Activated CD8-positive, alpha-beta memory T cell treated with anti-CD3 and anti-CD28 coated beads, Interleukin-2, amount 50 U/mL, for 1 hour (primary cell): ENCODE data around the gene CTNNA3.
"Not testable (repeated sequence)": the region's sequence is repeated elsewhere in the genome, so short reads cannot be mapped to it uniquely, and the experiment has no call there.

Experiments
- DNase-seq: peaks from one replicate; pipeline ENCODE4 v3.0.0-alpha.2; 2020; ENCODE audit errors: extremely low read depth

The CTNNA3 gene

GRCh38 chr10:67602268-67602950, 93.6 kb downstream of the CTNNA3 start:
- DNase-seq: no peak

DNA sequence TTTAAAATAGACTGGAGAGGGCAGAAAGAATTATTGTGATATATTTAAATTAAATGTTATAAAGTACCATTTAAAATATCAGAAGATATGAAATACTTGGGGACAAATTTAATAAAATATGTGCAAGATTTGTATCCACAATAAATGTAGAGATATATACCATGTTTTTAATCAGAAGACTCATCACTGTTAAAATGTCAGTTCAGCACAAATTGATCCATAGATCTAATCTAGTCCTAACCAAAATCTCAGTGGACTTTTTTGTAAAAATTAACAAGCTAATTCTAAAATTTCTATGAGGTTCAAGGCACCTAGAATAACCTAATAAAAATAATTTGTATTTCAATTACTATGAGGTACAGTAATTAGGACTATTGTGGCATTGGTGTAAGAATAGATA, 96.4 kb downstream of the CTNNA3 start:
- DNase-seq: no peak

GRCh38 chr10:67596641-67597040, 99.4 kb downstream of the CTNNA3 start:
- no peak for DNase-seq

DNA sequence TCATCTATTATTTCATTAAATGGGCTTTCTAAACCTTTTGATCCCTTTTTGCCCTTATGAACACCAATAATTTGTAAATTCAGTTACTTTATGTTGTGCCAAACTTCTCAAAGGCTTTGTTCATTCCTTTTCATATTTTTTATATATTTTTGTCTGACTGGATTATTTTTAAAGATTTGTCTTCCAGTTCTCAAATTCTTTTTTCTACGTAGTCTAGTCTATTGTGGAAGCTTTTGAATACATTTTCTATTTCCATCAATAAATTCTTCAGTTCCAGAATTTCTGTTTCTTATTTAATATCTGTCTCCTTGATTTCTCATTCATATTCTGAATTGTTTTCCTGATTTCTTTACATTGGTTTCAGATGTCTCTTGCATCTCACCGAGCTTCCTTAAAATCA, 108.2 kb downstream of the CTNNA3 start:
- no peak for DNase-seq

DNA sequence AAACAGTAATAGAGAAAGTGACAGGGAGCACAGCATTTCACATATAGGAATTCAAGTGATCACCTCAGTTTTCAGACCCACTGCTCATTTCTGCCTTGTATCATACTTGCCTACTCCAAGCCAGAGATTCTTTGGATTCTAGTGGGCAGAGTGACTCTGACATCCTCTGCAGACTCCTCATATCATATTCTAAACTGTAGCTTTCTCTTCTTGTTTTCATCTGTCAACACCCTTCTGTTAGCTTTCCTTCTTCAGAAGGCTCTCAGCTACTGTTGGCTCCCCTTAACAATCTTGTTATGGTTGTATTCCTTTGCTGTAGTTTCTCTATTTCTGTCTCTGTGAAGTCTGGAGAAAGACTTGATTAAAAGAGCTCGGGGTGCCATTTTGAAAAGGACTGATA, 120.5 kb downstream of the CTNNA3 start:
- DNase-seq: no peak

- DNase-seq: no peak
Measured at GRCh38 chr10:67573484-67573883, 122.5 kb downstream of the CTNNA3 start.

DNA sequence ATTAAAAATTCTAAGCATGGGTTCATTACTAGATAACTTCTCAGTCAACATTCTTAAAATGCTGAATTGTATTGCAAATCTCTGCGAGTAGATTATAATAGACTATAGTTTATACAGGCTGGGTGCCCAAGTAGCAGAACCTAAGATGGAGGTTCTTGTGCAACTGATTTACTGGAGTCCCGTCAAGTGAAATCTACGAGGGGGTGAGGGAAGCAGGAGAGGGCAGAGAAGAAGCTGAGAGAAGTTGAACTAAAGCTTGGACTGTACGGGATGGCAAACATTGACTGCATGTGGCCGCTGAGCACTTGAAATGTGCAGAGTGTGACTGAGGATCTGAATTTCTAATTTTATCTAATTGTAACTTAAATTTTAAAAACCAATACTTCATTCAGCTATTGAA, 124.5 kb downstream of the CTNNA3 start:
- DNase-seq: no peak

DNA sequence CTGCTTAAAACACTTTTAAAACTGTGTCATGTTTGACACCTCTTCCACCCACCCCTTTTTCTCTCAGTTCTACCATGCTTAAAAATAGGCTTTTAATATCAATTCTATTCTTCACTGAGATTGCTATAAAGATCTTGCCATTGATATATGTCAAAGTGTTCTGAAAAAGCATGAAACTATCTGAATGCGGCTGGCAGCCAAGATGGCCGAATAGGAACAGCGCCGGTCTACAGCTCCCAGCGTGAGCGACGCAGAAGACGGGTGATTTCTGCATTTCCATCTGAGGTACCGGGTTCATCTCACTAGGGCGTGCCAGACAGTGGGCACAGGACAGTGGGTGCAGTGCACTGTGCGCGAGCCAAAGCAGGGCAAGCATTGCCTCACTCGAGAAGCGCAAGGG, 137.7 kb downstream of the CTNNA3 start:
- DNase-seq: not testable (repeated sequence)

- no peak for DNase-seq
Measured at GRCh38 chr10:67553254-67553653, 142.7 kb downstream of the CTNNA3 start.

DNA sequence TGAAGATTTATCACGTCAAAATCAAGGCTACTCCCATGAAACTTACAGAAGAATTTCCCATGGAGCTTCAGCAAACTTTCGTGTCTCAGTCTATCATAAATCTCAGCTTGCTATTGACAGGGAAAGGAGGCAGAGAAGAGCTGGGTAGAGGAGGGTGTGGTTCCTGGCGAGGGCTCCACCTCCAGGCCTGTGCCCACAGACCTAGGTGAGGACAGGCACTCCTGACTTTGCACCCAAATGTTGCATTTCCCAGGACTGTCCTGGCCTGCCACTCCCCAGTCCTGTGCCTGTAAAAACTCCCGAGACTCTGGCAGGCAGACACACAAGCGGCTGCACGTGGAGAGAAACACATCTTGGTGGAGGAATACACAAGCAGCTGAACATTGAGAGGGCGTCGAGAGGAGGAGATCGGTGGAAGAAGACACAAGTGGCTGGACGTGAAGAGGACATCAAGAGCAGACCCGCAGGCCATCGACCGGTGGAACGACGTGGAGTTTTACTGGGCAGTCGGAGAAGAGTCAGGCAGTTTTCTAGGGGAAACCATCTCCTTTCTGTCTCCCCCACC, 145.1 kb downstream of the CTNNA3 start:
- DNase-seq: no peak

GRCh38 chr10:67550046-67550445, 145.9 kb downstream of the CTNNA3 start:
- DNase-seq: no peak

- no peak for DNase-seq
Measured at GRCh38 chr10:67549390-67549789, 146.6 kb downstream of the CTNNA3 start.

DNA sequence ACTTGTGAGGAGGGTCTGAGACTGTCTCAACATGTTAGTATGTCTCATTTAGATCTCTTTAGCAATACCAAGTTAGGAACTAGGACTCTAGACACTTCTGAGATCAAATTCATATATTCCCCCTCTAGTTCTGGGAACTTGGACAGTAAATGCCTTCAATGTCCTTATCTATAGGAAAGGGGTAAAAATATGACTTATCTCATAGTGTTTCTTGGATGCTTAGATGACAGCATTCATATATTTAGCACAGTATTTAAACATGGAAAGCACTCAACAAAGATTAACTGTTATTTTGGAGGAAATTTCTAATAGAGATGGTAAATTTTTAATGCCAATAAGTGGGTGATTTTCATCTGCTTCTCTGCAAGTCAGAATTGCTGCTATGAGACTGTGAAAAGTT, 154.6 kb downstream of the CTNNA3 start:
- DNase-seq: no peak

- no peak for DNase-seq
Measured at GRCh38 chr10:67539312-67539711, 156.7 kb downstream of the CTNNA3 start.

DNA sequence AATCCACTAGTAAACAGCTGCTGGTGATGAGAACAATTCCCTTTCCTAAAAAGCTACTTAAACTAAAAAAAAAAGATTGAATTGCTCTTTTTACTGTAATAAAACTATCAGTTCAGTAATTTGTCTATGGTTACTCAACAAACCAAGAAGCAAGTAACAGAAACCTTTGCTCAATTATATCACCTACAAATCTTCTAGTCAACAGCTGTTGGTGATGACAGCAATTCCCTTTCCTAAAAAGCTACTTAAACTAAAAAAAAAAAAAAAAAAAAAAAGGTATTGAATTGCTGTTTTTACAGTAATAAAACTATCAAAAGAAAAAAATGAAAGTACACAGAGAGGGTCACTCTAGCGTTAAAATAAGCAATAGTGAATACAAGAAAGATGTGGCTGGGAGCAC, 158.1 kb downstream of the CTNNA3 start:
- DNase-seq: no peak

DNA sequence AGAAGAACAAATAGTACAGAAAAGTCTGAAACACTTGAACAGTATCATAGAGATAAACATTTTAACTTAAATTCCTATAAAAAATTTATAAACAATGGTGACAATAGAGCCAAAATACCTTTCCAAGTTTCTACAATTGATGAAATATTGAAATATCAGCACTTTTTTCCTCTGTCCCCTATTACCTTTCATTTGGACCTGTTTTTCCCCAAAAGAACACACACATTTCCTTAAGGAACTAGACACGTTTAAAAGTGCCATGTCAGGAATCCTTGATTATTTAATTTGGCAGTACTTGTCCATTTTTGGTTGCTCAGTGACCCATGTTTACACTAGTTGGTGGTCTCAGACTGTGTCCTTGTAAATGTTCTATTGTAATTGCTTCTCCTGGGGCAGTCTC, 162.6 kb downstream of the CTNNA3 start:
- DNase-seq: no peak

DNA sequence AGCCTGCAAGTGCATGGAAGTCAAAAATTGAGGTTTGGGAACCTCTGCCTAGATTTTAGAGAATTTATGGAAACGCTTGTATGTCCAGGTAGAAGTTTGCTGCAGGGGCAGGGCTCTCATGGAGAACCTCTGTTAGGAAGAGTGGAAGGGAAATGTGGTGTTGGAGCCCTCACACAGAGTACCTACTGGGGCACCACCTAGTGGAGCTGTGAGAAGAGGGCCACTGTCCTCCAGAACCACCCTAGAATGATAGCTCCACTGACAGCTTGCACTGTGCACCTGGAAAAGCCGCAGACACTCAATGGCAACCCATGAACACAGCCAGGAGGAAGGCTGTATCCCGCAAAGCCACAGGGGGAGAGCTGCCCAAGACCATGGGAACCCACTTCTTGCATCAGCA, 165.0 kb downstream of the CTNNA3 start:
- not testable (repeated sequence) for DNase-seq

- DNase-seq: no peak
Measured at GRCh38 chr10:67527351-67527750, 168.6 kb downstream of the CTNNA3 start.

DNA sequence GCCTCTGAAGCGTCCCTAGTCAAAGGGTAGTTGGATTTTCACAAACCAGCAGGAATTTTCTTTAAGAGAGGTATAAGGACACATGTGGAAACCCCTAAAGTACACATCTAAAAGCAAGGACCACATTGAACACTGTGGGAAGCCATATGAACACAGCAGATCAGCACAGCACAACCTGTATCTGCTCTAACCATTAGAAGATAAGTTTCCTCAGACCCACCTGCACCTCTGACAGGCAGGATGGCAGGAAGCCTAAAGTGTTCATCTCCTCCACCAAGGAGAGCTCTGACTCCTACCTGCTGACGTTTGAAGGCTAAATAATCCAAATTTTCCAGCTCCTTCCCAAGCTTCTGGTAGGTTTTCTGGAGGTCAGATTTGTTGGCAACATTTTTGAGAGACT, 174.4 kb downstream of the CTNNA3 start:
- no peak for DNase-seq

DNA sequence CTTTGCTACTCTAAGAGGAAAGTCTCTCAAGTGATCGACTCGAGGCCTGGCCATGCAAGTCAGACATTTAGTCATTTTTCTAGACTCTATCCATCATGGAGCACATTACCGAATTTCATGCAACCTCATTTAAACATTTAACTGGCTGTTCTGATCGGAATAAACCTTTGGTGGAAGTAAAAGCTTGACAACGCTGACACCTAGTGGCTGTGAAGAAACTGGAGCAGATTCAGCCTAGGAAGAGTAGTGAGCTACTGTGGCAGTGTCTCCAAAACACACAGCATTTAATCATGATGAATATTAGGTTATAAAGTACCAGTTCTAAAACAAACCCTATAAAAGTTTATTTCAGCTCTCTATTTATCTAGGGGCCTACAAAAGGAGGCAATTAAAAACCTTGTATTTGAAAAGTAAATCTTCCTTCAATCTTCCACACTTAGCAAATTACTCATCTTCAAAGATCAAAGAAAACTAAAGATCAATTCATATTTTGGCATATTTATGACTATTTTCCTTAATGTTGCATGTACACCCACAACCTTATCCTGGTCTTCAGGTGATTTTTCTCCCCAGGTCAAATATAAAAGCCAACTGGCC, 175.0 kb downstream of the CTNNA3 start:
- no peak for DNase-seq

GRCh38 chr10:67519434-67519833, 176.6 kb downstream of the CTNNA3 start:
- DNase-seq: no peak

DNA sequence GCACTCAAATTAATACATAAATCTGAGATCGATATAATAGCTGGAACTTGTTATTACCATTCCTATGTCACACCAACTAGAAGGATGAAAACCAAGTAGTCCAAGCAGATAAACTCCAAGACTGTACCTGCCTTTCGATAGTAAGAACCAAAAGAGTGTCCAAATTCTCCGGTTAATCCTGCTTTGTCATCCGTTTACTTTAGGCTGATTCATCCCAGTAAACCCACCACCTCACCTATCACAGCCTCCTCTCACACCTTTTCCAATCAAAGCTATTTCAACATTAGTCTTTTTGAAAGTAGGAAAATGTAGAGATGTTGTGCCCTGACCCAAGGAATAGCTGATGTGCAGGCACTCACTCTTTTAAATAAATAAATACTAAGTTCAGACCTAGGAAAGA, 177.2 kb downstream of the CTNNA3 start:
- no peak for DNase-seq

GRCh38 chr10:67518043-67518442, 178.0 kb downstream of the CTNNA3 start:
- DNase-seq: no peak

DNA sequence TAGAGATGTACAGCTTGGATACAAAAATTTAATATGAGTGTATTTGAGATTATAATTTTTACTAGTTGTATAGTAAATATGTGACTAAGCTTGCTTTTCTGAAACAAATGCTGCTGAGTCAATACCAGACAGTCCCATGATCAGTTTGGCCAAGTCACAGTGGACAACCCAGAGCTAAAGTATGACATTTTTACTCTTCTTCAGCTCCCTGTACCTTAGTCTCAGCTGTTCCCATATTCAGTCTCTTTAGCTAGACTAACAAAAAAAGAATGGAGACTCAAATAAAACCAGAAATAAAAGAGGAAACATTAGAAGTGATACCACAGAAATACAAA, 189.3 kb downstream of the CTNNA3 start:
- no peak for DNase-seq
